ENCODE data around the gene RGPD4.
"Not testable (repeated sequence)": the region's sequence is repeated elsewhere in the genome, so short reads cannot be mapped to it uniquely, and the experiment has no call there.

RGPD4 gene

DNA sequence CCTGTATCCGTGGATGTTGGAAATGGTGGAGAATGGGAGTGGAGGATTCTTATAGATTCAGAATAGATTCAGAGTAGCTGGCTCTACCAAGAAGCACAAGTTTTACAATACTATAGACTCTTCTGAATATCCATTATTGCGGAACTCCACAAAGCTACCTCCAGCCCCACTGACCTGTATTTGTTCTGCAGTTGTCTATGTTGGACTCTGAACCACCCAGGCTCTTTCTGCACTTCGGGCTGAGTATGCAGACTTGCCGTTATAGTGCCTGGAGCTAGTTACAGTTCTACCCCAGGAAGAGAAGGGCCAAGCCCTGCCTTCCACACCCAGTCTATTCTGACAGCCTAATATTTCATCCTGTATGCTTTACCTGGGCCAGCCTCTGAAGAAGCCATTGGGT is 4.4 kb upstream of the RGPD4 start:
- H3K4me3 ChIP-seq (ENCODE audit: low read length): no peak overlapping the region
- TF ChIP-seq, protein P1, sequence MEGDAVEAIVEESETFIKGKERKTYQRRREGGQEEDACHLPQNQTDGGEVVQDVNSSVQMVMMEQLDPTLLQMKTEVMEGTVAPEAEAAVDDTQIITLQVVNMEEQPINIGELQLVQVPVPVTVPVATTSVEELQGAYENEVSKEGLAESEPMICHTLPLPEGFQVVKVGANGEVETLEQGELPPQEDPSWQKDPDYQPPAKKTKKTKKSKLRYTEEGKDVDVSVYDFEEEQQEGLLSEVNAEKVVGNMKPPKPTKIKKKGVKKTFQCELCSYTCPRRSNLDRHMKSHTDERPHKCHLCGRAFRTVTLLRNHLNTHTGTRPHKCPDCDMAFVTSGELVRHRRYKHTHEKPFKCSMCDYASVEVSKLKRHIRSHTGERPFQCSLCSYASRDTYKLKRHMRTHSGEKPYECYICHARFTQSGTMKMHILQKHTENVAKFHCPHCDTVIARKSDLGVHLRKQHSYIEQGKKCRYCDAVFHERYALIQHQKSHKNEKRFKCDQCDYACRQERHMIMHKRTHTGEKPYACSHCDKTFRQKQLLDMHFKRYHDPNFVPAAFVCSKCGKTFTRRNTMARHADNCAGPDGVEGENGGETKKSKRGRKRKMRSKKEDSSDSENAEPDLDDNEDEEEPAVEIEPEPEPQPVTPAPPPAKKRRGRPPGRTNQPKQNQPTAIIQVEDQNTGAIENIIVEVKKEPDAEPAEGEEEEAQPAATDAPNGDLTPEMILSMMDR (conservative IDR thresholded peaks at IDR 0.05; ENCODE audit: low read depth, low read length): no peak
- no peak for DNase-seq (ENCODE audit: low read depth)

GRCh38 chr2:107824451-107825205 is 2.1 kb upstream of the RGPD4 start:
- no peak for DNase-seq (ENCODE audit: low read depth)
- TF ChIP-seq, protein P1 (conservative IDR thresholded peaks at IDR 0.05; ENCODE audit: low read depth, low read length): no peak
- no peak overlapping the region for H3K4me3 ChIP-seq (ENCODE audit: low read length)

DNA sequence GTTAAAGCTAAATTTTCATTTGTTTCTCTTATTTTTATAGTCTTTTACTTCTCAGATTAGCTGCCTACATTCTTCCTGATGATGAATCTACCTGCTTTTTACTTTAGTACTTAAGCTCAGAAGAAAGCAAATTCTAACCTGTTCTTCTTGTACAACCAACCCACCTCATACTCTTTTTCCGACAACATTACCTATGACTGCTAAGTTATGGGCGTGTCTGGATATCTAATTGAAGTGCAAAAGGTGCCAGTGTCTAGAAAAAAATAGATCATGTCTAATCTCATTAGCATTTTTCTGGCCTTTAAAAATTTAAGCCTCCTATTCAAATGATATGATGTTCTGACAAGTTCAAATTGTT is 1.5 kb upstream of the RGPD4 start:
- no peak for DNase-seq (ENCODE audit: low read depth)
- TF ChIP-seq, protein P1 (conservative IDR thresholded peaks at IDR 0.05; ENCODE audit: low read depth, low read length): no peak

DNA sequence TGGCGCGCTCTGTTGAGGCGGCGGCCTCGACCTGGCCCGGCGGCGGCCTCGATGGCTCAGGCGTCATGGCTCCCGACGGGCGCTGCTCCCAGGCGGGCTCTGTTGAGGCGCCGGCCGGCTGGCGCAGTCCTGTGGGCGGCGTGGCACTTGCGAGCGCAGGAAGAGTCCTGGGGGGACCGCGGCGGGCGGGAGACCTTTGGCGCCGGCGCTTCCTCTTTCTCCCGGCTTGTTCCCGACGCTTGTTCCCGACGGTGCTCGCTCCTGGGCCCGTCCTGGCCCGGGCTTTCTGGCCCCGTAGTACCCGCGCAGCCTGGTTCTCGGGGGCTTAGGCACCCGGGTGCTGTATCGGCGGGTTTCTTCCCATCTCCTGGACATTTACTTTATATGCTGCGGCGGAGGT is 2.8 kb downstream of the RGPD4 start:
- not testable (repeated sequence) for DNase-seq (ENCODE audit: low read depth); H3K4me3 ChIP-seq (ENCODE audit: low read length)

More for the DNA sequence above, 1.5 kb upstream of the RGPD4 start:
- no peak overlapping the region for H3K4me3 ChIP-seq (ENCODE audit: low read length)

- DNase-seq (ENCODE audit: low read depth); H3K4me3 ChIP-seq (ENCODE audit: low read length): not testable (repeated sequence)
These were observed 6.5 kb downstream of the RGPD4 start for GRCh38 chr2:107833152-107833551.

DNA sequence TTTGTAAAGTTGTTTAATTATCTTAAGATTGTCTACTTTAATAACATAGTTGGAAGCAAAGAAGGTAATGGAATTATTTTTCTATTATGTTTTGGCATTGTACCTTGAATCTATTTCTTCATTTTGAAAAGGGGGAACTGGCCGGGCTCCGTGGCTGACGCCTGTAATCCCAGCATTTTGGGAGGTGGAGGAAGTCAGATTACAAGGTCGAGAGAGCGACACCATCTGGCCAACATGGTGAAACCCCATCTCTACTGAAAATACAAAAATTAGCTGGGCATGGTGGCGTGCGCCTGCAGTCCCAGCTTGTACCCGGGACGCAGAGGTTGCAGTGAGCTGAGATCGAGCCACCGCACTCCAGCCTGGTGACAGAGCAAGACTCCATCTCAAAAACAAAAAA is 6.9 kb downstream of the RGPD4 start:
- DNase-seq (ENCODE audit: low read depth); H3K4me3 ChIP-seq (ENCODE audit: low read length): not testable (repeated sequence)

GRCh38 chr2:107916121-107916520 is 89.4 kb downstream of the RGPD4 start:
- not testable (repeated sequence) for H3K4me3 ChIP-seq (ENCODE audit: low read length); DNase-seq (ENCODE audit: low read depth)

DNA sequence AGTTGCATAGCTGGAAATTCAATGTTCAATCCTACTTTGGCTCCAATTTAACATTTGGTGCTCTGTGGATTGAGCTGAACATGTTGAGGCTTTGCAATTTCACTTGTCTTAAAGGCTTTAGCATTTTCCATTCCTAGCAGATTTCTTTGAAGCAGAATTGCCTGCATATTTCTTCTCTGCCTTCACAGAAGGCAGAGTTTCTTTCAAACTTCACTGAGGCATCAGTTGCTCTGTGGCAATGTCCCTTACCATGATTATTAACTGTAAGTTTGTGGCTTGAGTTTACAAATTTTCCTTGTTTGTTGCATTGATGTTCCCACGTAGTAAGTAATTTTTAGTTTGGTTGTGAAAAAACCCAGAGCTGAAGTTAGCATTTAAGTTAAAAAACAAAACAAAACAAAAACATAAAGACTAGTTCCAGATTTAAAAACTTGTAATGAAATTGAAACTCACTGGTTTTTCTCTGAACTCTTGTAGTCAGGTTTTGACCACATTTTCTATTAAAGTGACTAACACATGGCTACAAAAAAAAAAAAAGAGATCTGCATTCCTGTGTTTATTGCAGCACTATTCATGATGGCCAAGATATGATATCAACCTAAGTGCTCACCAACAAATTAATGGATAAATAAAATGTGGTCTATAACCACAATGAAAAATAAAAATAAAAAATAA is 90.1 kb downstream of the RGPD4 start:
- DNase-seq (ENCODE audit: low read depth); H3K4me3 ChIP-seq (ENCODE audit: low read length): not testable (repeated sequence)

- no peak for DNase-seq (ENCODE audit: low read depth)
- TF ChIP-seq, protein P1 (conservative IDR thresholded peaks at IDR 0.05; ENCODE audit: low read depth, low read length): no peak
- H3K4me3 ChIP-seq (ENCODE audit: low read length): no peak overlapping the region
These were observed 100.4 kb downstream of the RGPD4 start for GRCh38 chr2:107927034-107927534.

- no peak overlapping the region for H3K4me3 ChIP-seq (ENCODE audit: low read length)
- DNase-seq (ENCODE audit: low read depth): no peak
- TF ChIP-seq, protein P1 (conservative IDR thresholded peaks at IDR 0.05; ENCODE audit: low read depth, low read length): no peak
These were observed 104.7 kb downstream of the RGPD4 start for GRCh38 chr2:107931412-107931811.

Measured in retinal pigment epithelial cell (primary cell).